Liver (tissue), 9 donors: Measurements from ENCODE around the gene MTF1. TPM values are rescaled to one million over a fixed set of nuclear protein-coding genes. Genes with fewer than 3 reads are reported as not detected.

Source experiments
- DNase-seq: peaks from one replicate; pipeline ENCODE4 v3.0.0-alpha.2; 2017; ENCODE audit warnings: low spot score
- H3K27ac ChIP-seq, 2 donors: one replicate each; pipeline ENCODE4 v1.7.0; 2013; ENCODE audit warnings: inconsistent platforms in 2 of 2, low read length in 2 of 2, control low read depth in 1 of 2, low read depth in 1 of 2, mild to moderate bottlenecking in 1 of 2
- H3K27me3 ChIP-seq, 4 donors: one replicate each; pipeline versions ENCODE4 v1.6.1 to v1.7.0; 2013; ENCODE audit warnings: low read length in 3 of 4, inconsistent platforms in 1 of 4, mild to moderate bottlenecking in 1 of 4, moderate library complexity in 1 of 4; ENCODE audit not compliant: control insufficient read depth in 4 of 4, insufficient read depth in 4 of 4
- H3K36me3 ChIP-seq, 4 donors: one replicate each; pipeline versions ENCODE4 v1.6.1 to v1.7.0; 2013; ENCODE audit warnings: low read length in 3 of 4, mild to moderate bottlenecking in 3 of 4, low read depth in 1 of 4, moderate library complexity in 1 of 4; ENCODE audit not compliant: control insufficient read depth in 4 of 4, insufficient read depth in 3 of 4
- H3K4me1 ChIP-seq, 4 donors: one replicate each; pipeline versions ENCODE4 v1.6.1 to v1.7.0; 2013; ENCODE audit warnings: low read length in 3 of 4, mild to moderate bottlenecking in 3 of 4, moderate library complexity in 1 of 4; ENCODE audit not compliant: control insufficient read depth in 4 of 4, insufficient read depth in 4 of 4
- H3K4me3 ChIP-seq, 3 donors: one replicate each; pipeline versions ENCODE4 v1.6.1 to v1.7.0; 2013; ENCODE audit warnings: low read length in 3 of 3, control low read depth in 1 of 3, low read depth in 1 of 3, mild to moderate bottlenecking in 1 of 3
- H3K9ac ChIP-seq, 2 donors: one replicate each; pipeline ENCODE4 v1.7.0; 2013; ENCODE audit warnings: low read length in 2 of 2, mild to moderate bottlenecking in 2 of 2, moderate library complexity in 2 of 2, control low read depth in 1 of 2, low read depth in 1 of 2
- H3K9me3 ChIP-seq, 4 donors: one replicate each; pipeline versions ENCODE4 v1.6.1 to v1.7.0; 2013; ENCODE audit warnings: low read length in 3 of 4; ENCODE audit not compliant: control insufficient read depth in 4 of 4
- ATF3 ChIP-seq: IDR thresholded peaks from 2 replicates; pipeline ENCODE4 v1.6.1; 2016; ENCODE audit warnings: antibody characterized with exemption
- EGR1 ChIP-seq, 2 donors: IDR thresholded peaks; 2 replicates each; pipeline ENCODE4 v1.6.1; 2016 to 2018; ENCODE audit warnings: antibody characterized with exemption in 2 of 2, low read depth in 2 of 2
- FOXA1 ChIP-seq: IDR thresholded peaks from 2 replicates; pipeline ENCODE4 v1.6.1; 2016; ENCODE audit warnings: antibody characterized with exemption
- FOXA2 ChIP-seq: IDR thresholded peaks from 2 replicates; pipeline ENCODE4 v1.6.1; 2016; ENCODE audit warnings: antibody characterized with exemption
- GABPA ChIP-seq, 2 donors: IDR thresholded peaks in 1 of 2; conservative IDR thresholded peaks in 1 of 2; 2 replicates each; pipeline ENCODE4 v1.6.1; 2016; ENCODE audit warnings: antibody characterized with exemption in 2 of 2, mild to moderate bottlenecking in 1 of 2, moderate library complexity in 1 of 2
- HNF4A ChIP-seq, 2 donors: conservative IDR thresholded peaks; 2 replicates each; pipeline ENCODE4 v1.6.1; 2016; ENCODE audit warnings: antibody characterized with exemption in 2 of 2, mild to moderate bottlenecking in 2 of 2
- HNF4G ChIP-seq: IDR thresholded peaks from 2 replicates; pipeline ENCODE4 v1.6.1; 2016; ENCODE audit warnings: antibody characterized with exemption
- JUND ChIP-seq, 2 donors: IDR thresholded peaks; 2 replicates each; pipeline ENCODE4 v1.6.1; 2016; ENCODE audit warnings: antibody characterized with exemption in 2 of 2
- NR2F2 ChIP-seq: IDR thresholded peaks from 2 replicates; pipeline ENCODE4 v1.6.1; 2016; ENCODE audit warnings: antibody characterized with exemption
- RAD21 ChIP-seq, 2 donors: IDR thresholded peaks; 2 replicates each; pipeline ENCODE4 v1.6.1; 2016; ENCODE audit warnings: antibody characterized with exemption in 2 of 2, mild to moderate bottlenecking in 2 of 2
- RXRA ChIP-seq, 2 donors: IDR thresholded peaks; 2 replicates each; pipeline ENCODE4 v1.6.1; 2017 to 2018; ENCODE audit warnings: antibody characterized with exemption in 2 of 2, mild to moderate bottlenecking in 1 of 2
- SP1 ChIP-seq: IDR thresholded peaks from 2 replicates; pipeline ENCODE4 v1.6.1; 2018; ENCODE audit warnings: antibody characterized with exemption, mild to moderate bottlenecking
- TAF1 ChIP-seq: conservative IDR thresholded peaks from 2 replicates; pipeline ENCODE4 v1.6.1; 2016; ENCODE audit warnings: antibody characterized with exemption, mild to moderate bottlenecking
- YY1 ChIP-seq: IDR thresholded peaks from 2 replicates; pipeline ENCODE4 v1.6.1; 2016; ENCODE audit warnings: antibody characterized with exemption, mild to moderate bottlenecking
- ZBTB33 ChIP-seq: IDR thresholded peaks from 2 replicates; pipeline ENCODE4 v1.6.1; 2016; ENCODE audit warnings: antibody characterized with exemption
- WGBS: extraction: QIAGEN DNeasy Blood & Tissue Kit; methylation state at CpG from one replicate; pipeline ENCODE4 v1.1.7; 2013; 5-methylcytosine and 5-hydroxymethylcytosine counted together
- polyA plus RNA-seq, 2 donors: library from polyadenylated mRNA; stranded (reverse) in 1 of 2; unstranded in 1 of 2; fragments of 200-250 nt in 1 of 2; fragments of >200 nt in 1 of 2; fragmentation: Nextera tagmentation in 1 of 2; extraction: Ambion mirVana in 1 of 2; gene quantifications; one replicate each; pipeline versions ENCODE4 v1.2.1 to v1.2.3, GENCODE V29; 2013 to 2015
- total RNA-seq, 2 donors: library from RNA; depleted of rRNA; stranded (reverse); fragments of >200 nt; gene quantifications; one replicate each; pipeline ENCODE4 v1.2.3, GENCODE V29; 2014
- TF ChIP-seq, protein P1 (sequence below): IDR thresholded peaks from 2 replicates; pipeline ENCODE4 v1.6.1; 2016; ENCODE audit warnings: antibody characterized with exemption
- TF ChIP-seq, protein P2 (sequence below): fragments of 150-350 bp; IDR thresholded peaks from 2 replicates; pipeline ENCODE4 v1.5.1; 2017; ENCODE audit warnings: improper control_type of control experiment, low read depth, low read length; ENCODE audit not compliant: missing input control
- TF ChIP-seq, protein P3 (sequence below): IDR thresholded peaks from 2 replicates; pipeline ENCODE4 v1.6.1; 2016; ENCODE audit warnings: antibody characterized with exemption, mild to moderate bottlenecking
- donor health status: healthy.
- donor health status: healthy.
- donor health status: healthy.
- donor health status: healthy.
- donor health status: healthy.

MTF1 gene
- total and polyA plus RNA-seq, 4 donors: 2.3 to 3.3 (median 3.0) TPM

DNA sequence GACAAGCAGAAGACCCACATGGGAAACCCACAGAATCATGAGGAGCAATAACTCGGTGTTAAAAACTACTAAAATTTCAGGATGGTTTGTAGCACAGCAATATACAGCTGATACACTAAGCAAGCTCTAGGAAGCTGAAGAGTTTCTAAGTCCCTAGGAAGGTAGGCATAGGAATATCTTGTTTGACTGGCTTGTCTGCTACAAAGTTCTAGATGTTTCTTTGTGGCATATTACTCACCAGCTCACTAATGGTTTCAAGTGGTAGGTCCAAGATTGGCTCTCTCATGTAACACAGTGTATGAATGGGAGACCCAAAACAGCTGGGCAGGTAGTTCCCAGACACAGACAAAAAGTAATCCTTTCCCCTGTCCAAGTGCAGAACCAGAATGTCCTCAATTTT lies 13.3 kb upstream of the MTF1 start:
- Histone ChIP-seq H3K27me3 (no peaks in the 10 kb centered on the region), H3K36me3 (peaks cover 19 to 65% (median 55%) of the 10 kb centered on the region in 4 donors), H3K9ac (no peak overlapping the region), H3K4me3 (no peak overlapping the region), H3K9me3 (no peaks in the 10 kb centered on the region), H3K4me1 (no peaks in the 10 kb centered on the region), H3K27ac (no peak overlapping the region)
- 96% methylated on average over 1 of the region's 1 CpG for WGBS
- DNase-seq: no peak
- no peak for TF ChIP-seq SP1
- no peak for TF ChIP-seq HNF4A (conservative IDR thresholded peaks at IDR 0.05)
- TF ChIP-seq ATF3: no peak
- no peak for TF ChIP-seq FOXA1
- TF ChIP-seq NR2F2: no peak
- TF ChIP-seq FOXA2: no peak
- TF ChIP-seq, protein P1, sequence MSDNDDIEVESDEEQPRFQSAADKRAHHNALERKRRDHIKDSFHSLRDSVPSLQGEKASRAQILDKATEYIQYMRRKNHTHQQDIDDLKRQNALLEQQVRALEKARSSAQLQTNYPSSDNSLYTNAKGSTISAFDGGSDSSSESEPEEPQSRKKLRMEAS: no peak
- no peak for TF ChIP-seq RXRA (IDR thresholded peaks at IDR 0.05)
- TF ChIP-seq HNF4G: no peak
- no peak for TF ChIP-seq GABPA (IDR thresholded peaks at IDR 0.05 in 1 of 2, conservative IDR thresholded peaks at IDR 0.05 in 1 of 2)
- TF ChIP-seq RAD21 (IDR thresholded peaks at IDR 0.05): no peak
- no peak for TF ChIP-seq EGR1 (IDR thresholded peaks at IDR 0.05; ENCODE audit: low read depth in 2 of 2)
- TF ChIP-seq, protein P2, sequence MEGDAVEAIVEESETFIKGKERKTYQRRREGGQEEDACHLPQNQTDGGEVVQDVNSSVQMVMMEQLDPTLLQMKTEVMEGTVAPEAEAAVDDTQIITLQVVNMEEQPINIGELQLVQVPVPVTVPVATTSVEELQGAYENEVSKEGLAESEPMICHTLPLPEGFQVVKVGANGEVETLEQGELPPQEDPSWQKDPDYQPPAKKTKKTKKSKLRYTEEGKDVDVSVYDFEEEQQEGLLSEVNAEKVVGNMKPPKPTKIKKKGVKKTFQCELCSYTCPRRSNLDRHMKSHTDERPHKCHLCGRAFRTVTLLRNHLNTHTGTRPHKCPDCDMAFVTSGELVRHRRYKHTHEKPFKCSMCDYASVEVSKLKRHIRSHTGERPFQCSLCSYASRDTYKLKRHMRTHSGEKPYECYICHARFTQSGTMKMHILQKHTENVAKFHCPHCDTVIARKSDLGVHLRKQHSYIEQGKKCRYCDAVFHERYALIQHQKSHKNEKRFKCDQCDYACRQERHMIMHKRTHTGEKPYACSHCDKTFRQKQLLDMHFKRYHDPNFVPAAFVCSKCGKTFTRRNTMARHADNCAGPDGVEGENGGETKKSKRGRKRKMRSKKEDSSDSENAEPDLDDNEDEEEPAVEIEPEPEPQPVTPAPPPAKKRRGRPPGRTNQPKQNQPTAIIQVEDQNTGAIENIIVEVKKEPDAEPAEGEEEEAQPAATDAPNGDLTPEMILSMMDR: no peak
- no peak for TF ChIP-seq TAF1
- TF ChIP-seq JUND (IDR thresholded peaks at IDR 0.05): no peak
- no peak for TF ChIP-seq YY1
- no peak for TF ChIP-seq ZBTB33
- TF ChIP-seq, protein P3, sequence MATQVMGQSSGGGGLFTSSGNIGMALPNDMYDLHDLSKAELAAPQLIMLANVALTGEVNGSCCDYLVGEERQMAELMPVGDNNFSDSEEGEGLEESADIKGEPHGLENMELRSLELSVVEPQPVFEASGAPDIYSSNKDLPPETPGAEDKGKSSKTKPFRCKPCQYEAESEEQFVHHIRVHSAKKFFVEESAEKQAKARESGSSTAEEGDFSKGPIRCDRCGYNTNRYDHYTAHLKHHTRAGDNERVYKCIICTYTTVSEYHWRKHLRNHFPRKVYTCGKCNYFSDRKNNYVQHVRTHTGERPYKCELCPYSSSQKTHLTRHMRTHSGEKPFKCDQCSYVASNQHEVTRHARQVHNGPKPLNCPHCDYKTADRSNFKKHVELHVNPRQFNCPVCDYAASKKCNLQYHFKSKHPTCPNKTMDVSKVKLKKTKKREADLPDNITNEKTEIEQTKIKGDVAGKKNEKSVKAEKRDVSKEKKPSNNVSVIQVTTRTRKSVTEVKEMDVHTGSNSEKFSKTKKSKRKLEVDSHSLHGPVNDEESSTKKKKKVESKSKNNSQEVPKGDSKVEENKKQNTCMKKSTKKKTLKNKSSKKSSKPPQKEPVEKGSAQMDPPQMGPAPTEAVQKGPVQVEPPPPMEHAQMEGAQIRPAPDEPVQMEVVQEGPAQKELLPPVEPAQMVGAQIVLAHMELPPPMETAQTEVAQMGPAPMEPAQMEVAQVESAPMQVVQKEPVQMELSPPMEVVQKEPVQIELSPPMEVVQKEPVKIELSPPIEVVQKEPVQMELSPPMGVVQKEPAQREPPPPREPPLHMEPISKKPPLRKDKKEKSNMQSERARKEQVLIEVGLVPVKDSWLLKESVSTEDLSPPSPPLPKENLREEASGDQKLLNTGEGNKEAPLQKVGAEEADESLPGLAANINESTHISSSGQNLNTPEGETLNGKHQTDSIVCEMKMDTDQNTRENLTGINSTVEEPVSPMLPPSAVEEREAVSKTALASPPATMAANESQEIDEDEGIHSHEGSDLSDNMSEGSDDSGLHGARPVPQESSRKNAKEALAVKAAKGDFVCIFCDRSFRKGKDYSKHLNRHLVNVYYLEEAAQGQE: no peak
